RWPE2 (cell line): ENCODE results near the gene GTF3C1.

Experiments used
- ATAC-seq: fragments of 200-7000 bp; cut with Tn5 transposase; 3 replicates; pipeline ENCODE4 v1.9.1; 2021; ENCODE audit warnings: low read depth
- DNase-seq: peaks from one replicate; pipeline ENCODE4 v3.0.0-alpha.2; 2020; ENCODE audit warnings: low spot score
- H3K27ac ChIP-seq: fragments of 450-650 bp; 2 replicates; pipeline ENCODE4 v1.5.1; 2017; ENCODE audit warnings: mild to moderate bottlenecking; ENCODE audit not compliant: poor library complexity, severe bottlenecking
- H3K27me3 ChIP-seq: fragments of 250-450 bp; sonication (Bioruptor Pico); 2 replicates; pipeline ENCODE4 v1.5.1; 2021; ENCODE audit warnings: mild to moderate bottlenecking, moderate library complexity; ENCODE audit not compliant: insufficient read depth, poor library complexity, severe bottlenecking
- H3K36me3 ChIP-seq: fragments of 250-450 bp; sonication (Bioruptor Pico); 2 replicates; pipeline ENCODE4 v1.5.1; 2020; ENCODE audit warnings: low read depth, mild to moderate bottlenecking, moderate library complexity
- H3K4me1 ChIP-seq: fragments of 250-450 bp; sonication (Bioruptor Pico); 2 replicates; pipeline ENCODE4 v1.5.1; 2021; ENCODE audit warnings: mild to moderate bottlenecking, moderate library complexity; ENCODE audit not compliant: insufficient read depth, poor library complexity, severe bottlenecking
- H3K4me3 ChIP-seq: fragments of 250-450 bp; sonication (Bioruptor Pico); 2 replicates; pipeline ENCODE4 v1.5.1; 2021; ENCODE audit warnings: mild to moderate bottlenecking, moderate library complexity; ENCODE audit not compliant: severe bottlenecking
- H3K9me3 ChIP-seq: fragments of 250-450 bp; sonication (Bioruptor Pico); 2 replicates; pipeline ENCODE4 v1.5.1; 2021; ENCODE audit warnings: mild to moderate bottlenecking, moderate library complexity; ENCODE audit not compliant: severe bottlenecking
- TF ChIP-seq, protein P1 (sequence below): fragments of 450-650 bp; IDR thresholded peaks from one replicate; pipeline ENCODE4 v1.5.1; 2017; ENCODE audit warnings: mild to moderate bottlenecking, moderate library complexity; ENCODE audit not compliant: poor library complexity, severe bottlenecking

Gene GTF3C1

GRCh38 chr16:27413956-27414355 lies 135.8 kb downstream of the GTF3C1 start:
- no peaks in the 10 kb centered on the region for H3K9me3 ChIP-seq
- H3K4me1 ChIP-seq, result no peaks in the 10 kb centered on the region
- H3K27me3 ChIP-seq, result no peaks in the 10 kb centered on the region
- DNase-seq (no peak), ATAC-seq (no peak)
- no peak overlapping the region for H3K4me3 ChIP-seq
- TF ChIP-seq, protein P1, sequence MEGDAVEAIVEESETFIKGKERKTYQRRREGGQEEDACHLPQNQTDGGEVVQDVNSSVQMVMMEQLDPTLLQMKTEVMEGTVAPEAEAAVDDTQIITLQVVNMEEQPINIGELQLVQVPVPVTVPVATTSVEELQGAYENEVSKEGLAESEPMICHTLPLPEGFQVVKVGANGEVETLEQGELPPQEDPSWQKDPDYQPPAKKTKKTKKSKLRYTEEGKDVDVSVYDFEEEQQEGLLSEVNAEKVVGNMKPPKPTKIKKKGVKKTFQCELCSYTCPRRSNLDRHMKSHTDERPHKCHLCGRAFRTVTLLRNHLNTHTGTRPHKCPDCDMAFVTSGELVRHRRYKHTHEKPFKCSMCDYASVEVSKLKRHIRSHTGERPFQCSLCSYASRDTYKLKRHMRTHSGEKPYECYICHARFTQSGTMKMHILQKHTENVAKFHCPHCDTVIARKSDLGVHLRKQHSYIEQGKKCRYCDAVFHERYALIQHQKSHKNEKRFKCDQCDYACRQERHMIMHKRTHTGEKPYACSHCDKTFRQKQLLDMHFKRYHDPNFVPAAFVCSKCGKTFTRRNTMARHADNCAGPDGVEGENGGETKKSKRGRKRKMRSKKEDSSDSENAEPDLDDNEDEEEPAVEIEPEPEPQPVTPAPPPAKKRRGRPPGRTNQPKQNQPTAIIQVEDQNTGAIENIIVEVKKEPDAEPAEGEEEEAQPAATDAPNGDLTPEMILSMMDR, result no peak
- no peaks in the 10 kb centered on the region for H3K36me3 ChIP-seq
- no peak overlapping the region for H3K27ac ChIP-seq

GRCh38 chr16:27410761-27411160 lies 139.0 kb downstream of the GTF3C1 start:
- TF ChIP-seq, protein P1, result no peak
- no peak overlapping the region for H3K4me3 ChIP-seq
- no peaks in the 10 kb centered on the region for H3K4me1 ChIP-seq
- no peak for ATAC-seq
- H3K36me3 ChIP-seq, result no peaks in the 10 kb centered on the region
- H3K27me3 ChIP-seq, result no peaks in the 10 kb centered on the region
- H3K9me3 ChIP-seq, result no peaks in the 10 kb centered on the region
- H3K27ac ChIP-seq, result no peak overlapping the region
- DNase-seq, result no peak
